Mesothelial cell of epicardium (in vitro differentiated cells): ENCODE results near the gene GADD45B. TPM values are rescaled to one million over a fixed set of nuclear protein-coding genes. Genes with fewer than 3 reads are reported as not detected.

Experiments used
- DNase-seq, 2 experiments: peaks; one replicate each; pipeline ENCODE4 v3.0.0; 2021; ENCODE audit warnings: low spot score in 2 of 2; ENCODE audit not compliant: unreplicated experiment in 2 of 2
- H3K27ac Mint-ChIP-seq: 2 replicates; pipeline ENCODE4 v1.8.0; 2021; ENCODE audit warnings: mixed read lengths
- H3K27me3 Mint-ChIP-seq: 2 replicates; pipeline ENCODE4 v1.8.0; 2021; ENCODE audit warnings: low read depth, mixed read lengths
- H3K36me3 Mint-ChIP-seq: 2 replicates; pipeline ENCODE4 v1.8.0; 2021; ENCODE audit warnings: mixed read lengths
- H3K4me1 Mint-ChIP-seq: 2 replicates; pipeline ENCODE4 v1.8.0; 2021; ENCODE audit warnings: mixed read lengths
- H3K4me3 Mint-ChIP-seq: 2 replicates; pipeline ENCODE4 v1.8.0; 2021; ENCODE audit warnings: mild to moderate bottlenecking, moderate library complexity, mixed read lengths
- H3K9me3 Mint-ChIP-seq: 2 replicates; pipeline ENCODE4 v1.8.0; 2021; ENCODE audit warnings: mixed read lengths
- total RNA-seq: library from RNA; stranded (reverse); gene quantifications from 3 replicates; pipeline ENCODE4 v1.2.1, GENCODE V29; 2021
- TF ChIP-seq, protein P1 (sequence below): fragments of 200-600 bp; sonication (generic); IDR thresholded peaks from one replicate; pipeline ENCODE4 v1.5.0; 2021; ENCODE audit warnings: antibody characterized with exemption; ENCODE audit not compliant: unreplicated experiment

The GADD45B gene
- total RNA-seq, 1 donor from 2014 or later = 80.0 TPM

DNA sequence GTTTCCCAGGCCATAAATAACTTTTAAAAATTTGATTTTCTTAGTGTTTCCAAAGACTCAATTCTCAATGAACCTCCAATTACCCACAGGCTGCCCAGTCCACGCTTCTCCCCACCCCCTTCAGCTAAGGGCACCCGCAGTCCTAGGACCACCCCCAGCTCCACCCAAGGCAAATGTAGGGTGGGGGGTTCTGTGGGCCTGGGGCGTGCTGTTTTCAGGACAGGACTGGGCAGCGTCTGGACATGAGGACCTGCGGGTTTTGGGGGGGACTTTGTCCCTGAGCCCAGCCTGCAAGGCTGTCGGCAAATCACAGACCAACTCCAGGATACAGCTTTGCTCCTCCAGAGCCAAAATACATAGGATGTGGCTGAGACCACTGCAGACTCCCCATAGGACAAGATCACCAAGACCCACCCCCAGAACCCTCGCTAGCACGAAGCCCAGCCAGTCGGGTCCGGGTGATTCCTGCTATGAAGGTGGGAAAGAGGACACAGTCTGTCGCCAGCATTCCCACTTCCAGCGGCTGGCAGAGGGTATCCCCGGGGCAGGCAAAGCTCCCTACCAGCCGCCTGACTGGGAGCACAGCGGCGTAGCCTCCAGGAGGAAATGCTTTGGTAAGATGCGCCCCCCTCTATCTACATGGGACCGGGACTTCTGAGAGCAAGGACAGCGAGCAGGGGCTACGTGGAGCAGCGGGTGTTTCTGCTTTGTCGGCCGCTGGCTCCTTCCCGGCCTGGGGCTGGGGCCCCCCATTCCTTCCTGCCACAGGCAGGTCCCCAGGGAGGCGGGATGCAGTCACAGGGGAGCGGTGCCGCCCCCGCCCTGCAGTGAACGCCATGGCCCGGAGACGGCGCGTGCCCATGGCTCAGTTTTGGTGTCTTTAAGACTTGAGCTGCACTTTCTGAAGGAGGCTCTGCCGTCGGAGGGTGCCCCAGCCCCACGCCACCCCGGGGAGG, 46.9 kb upstream of the GADD45B start:
- TF ChIP-seq, protein P1, sequence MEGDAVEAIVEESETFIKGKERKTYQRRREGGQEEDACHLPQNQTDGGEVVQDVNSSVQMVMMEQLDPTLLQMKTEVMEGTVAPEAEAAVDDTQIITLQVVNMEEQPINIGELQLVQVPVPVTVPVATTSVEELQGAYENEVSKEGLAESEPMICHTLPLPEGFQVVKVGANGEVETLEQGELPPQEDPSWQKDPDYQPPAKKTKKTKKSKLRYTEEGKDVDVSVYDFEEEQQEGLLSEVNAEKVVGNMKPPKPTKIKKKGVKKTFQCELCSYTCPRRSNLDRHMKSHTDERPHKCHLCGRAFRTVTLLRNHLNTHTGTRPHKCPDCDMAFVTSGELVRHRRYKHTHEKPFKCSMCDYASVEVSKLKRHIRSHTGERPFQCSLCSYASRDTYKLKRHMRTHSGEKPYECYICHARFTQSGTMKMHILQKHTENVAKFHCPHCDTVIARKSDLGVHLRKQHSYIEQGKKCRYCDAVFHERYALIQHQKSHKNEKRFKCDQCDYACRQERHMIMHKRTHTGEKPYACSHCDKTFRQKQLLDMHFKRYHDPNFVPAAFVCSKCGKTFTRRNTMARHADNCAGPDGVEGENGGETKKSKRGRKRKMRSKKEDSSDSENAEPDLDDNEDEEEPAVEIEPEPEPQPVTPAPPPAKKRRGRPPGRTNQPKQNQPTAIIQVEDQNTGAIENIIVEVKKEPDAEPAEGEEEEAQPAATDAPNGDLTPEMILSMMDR = no peak
- no peaks in the 10 kb centered on the region for H3K36me3 Mint-ChIP-seq
- no peak overlapping the region for H3K4me3 Mint-ChIP-seq
- no peak for DNase-seq
- H3K4me1 Mint-ChIP-seq = peaks cover 10% of the 10 kb centered on the region
- H3K27me3 Mint-ChIP-seq = no peaks in the 10 kb centered on the region
- H3K27ac Mint-ChIP-seq = no peak overlapping the region
- no peaks in the 10 kb centered on the region for H3K9me3 Mint-ChIP-seq

- Mint-ChIP-seq H3K4me3 (no peak overlapping the region), H3K36me3 (peaks cover 3% of the 10 kb centered on the region), H3K4me1 (peaks cover 10% of the 10 kb centered on the region), H3K27me3 (no peaks in the 10 kb centered on the region), H3K27ac (no peak overlapping the region), H3K9me3 (no peaks in the 10 kb centered on the region)
- TF ChIP-seq, protein P1 = no peak
- no peak for DNase-seq
Measured at GRCh38 chr19:2429917-2430535, 45.9 kb upstream of the GADD45B start.

DNA sequence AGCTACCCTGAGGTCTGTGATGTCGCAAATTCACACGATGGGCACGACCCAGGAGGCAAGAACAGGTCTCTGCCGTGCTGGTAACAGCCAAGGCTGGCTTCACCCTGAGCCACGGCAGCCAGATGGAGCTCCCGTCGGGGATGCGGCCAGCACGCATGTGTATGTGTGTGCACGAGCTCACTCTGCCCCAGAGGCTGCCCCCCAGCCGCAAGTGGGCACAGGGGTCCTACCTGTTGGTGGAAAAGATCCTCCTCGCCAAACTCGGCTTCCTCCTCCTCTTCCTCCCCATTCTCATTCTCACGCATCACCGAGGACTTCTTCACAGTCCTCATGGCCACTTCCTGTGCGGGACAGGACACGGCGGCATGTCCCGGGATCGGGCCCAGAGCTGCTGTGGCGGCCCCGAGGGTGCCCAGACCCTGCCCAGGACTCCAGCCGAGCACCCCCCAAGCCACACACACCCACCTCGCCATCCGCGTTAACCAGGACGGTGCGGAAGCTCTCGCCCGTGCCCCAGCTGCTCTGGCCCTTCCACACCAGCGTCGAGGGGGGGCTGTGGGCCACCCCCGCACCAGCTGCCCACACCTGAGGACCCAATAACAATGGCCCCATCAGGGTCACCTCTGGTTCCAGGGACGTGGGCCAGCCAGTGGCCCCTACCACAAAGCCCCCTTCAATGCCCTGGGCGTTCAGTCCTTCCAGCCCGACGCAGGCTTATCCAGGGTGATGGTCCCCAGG, 44.4 kb upstream of the GADD45B start:
- no peak for DNase-seq
- Mint-ChIP-seq H3K27ac (no peak overlapping the region), H3K4me1 (peaks cover 7% of the 10 kb centered on the region), H3K4me3 (no peak overlapping the region), H3K9me3 (no peaks in the 10 kb centered on the region), H3K27me3 (no peaks in the 10 kb centered on the region), H3K36me3 (peaks cover 8% of the 10 kb centered on the region)
- TF ChIP-seq, protein P1 = no peak

GRCh38 chr19:2432131-2432848, 43.6 kb upstream of the GADD45B start:
- Mint-ChIP-seq H3K4me1 (peaks cover 3% of the 10 kb centered on the region), H3K9me3 (no peaks in the 10 kb centered on the region), H3K27me3 (no peaks in the 10 kb centered on the region), H3K36me3 (peaks cover 8% of the 10 kb centered on the region), H3K27ac (no peak overlapping the region), H3K4me3 (no peak overlapping the region)
- TF ChIP-seq, protein P1 = no peak
- DNase-seq = no peak

GRCh38 chr19:2433854-2434253, 42.1 kb upstream of the GADD45B start:
- Mint-ChIP-seq H3K4me1 (no peaks in the 10 kb centered on the region), H3K9me3 (no peaks in the 10 kb centered on the region), H3K27me3 (no peaks in the 10 kb centered on the region), H3K4me3 (no peak overlapping the region), H3K27ac (no peak overlapping the region), H3K36me3 (peaks cover 8% of the 10 kb centered on the region)
- TF ChIP-seq, protein P1 = no peak
- no peak for DNase-seq
